ENCODE results near the gene ACVR2A. TPM values are rescaled to one million over a fixed set of nuclear protein-coding genes. Genes with fewer than 3 reads are reported as not detected.

ACVR2A gene
- 89.8 TPM for total RNA-seq

GRCh38 chr2:147844697-147845410 lies at the start of gene ACVR2A:
Gene ACVR2A, plus strand, starts transcription at chr2:147845029. Its CDS starts 124 bp downstream, at chr2:147845153.

Small RNAs within 50 kb of the gene (small RNA-seq; reads per million reads assigned to genes)
- not detected for gene RNU6-1275P (ENCODE audit: low replicate concordance)

Other genes starting within 250 kb of the ACVR2A start
- gene ORC4, start 175.7 kb downstream of the ACVR2A start, total RNA-seq, result 96.7 TPM
- 137 TPM for gene MBD5, start 176.1 kb downstream of the ACVR2A start, total RNA-seq

All from parietal lobe (tissue), 2 donors.